ENCODE measurements around the gene TRIP11. TPM values are rescaled to one million over a fixed set of nuclear protein-coding genes. Genes with fewer than 3 reads are reported as not detected.

Gene TRIP11
- total RNA-seq, 1 donor, result 53.3 TPM

- no peak for DNase-seq (ENCODE audit: low read depth)
- no peak for TF ChIP-seq CTCF (IDR thresholded peaks at IDR 0.05; ENCODE audit: insufficient read depth, low read length)
- no peak overlapping the region for H3K4me3 ChIP-seq (ENCODE audit: low read depth, low read length)
Measured at GRCh38 chr14:92010644-92011043, 29.2 kb downstream of the TRIP11 start.

- no peak for DNase-seq (ENCODE audit: low read depth)
- no peak for TF ChIP-seq CTCF (IDR thresholded peaks at IDR 0.05; ENCODE audit: insufficient read depth, low read length)
- no peak overlapping the region for H3K4me3 ChIP-seq (ENCODE audit: low read depth, low read length)
Measured at GRCh38 chr14:92009604-92010003, 30.3 kb downstream of the TRIP11 start.

- no peak for DNase-seq (ENCODE audit: low read depth)
- no peak for TF ChIP-seq CTCF (IDR thresholded peaks at IDR 0.05; ENCODE audit: insufficient read depth, low read length)
Measured at GRCh38 chr14:92005019-92005418, 34.8 kb downstream of the TRIP11 start.

GRCh38 chr14:92004062-92004461 is 35.8 kb downstream of the TRIP11 start:
- H3K4me3 ChIP-seq (ENCODE audit: low read depth, low read length), result no peak overlapping the region
- no peak for DNase-seq (ENCODE audit: low read depth)
- TF ChIP-seq CTCF (IDR thresholded peaks at IDR 0.05; ENCODE audit: insufficient read depth, low read length), result no peak

More at GRCh38 chr14:92005019-92005418, 34.8 kb downstream of the TRIP11 start:
- no peak overlapping the region for H3K4me3 ChIP-seq (ENCODE audit: low read depth, low read length)

GRCh38 chr14:91998667-91999570 is 40.9 kb downstream of the TRIP11 start:
- no peak overlapping the region for H3K4me3 ChIP-seq (ENCODE audit: low read depth, low read length)
- DNase-seq (ENCODE audit: low read depth), result peak; percentile 8
- TF ChIP-seq CTCF (IDR thresholded peaks at IDR 0.05; ENCODE audit: insufficient read depth, low read length), result no peak

- DNase-seq (ENCODE audit: low read depth), result peak; percentile 35
- no peak for TF ChIP-seq CTCF (IDR thresholded peaks at IDR 0.05; ENCODE audit: insufficient read depth, low read length)
Measured at GRCh38 chr14:91997492-91997891, 42.4 kb downstream of the TRIP11 start.

More at GRCh38 chr14:91997492-91997891, 42.4 kb downstream of the TRIP11 start:
- H3K4me3 ChIP-seq (ENCODE audit: low read depth, low read length), result no peak overlapping the region

Measured in fibroblast of the aortic adventitia (primary cell).